Gastrocnemius medialis (tissue), 4 donors: Measurements from ENCODE around the gene DSN1.

Source experiments
- POLR2A ChIP-seq, 2 donors: fragments of 450-650 bp; IDR thresholded peaks; one replicate each; pipeline ENCODE4 v1.6.1; 2017; ENCODE audit warnings: antibody characterized with exemption in 2 of 2, mild to moderate bottlenecking in 2 of 2, moderate library complexity in 2 of 2
- TF ChIP-seq, protein P1 (sequence below), 5 experiments: fragments of 450-650 bp in 3 of 5; fragments of 200-600 bp in 2 of 5; sonication (generic) in 2 of 5; IDR thresholded peaks in 4 of 5; conservative IDR thresholded peaks in 1 of 5; 1 replicate in 4 of 5; 2 replicates in 1 of 5; pipeline ENCODE4 v1.5.1; 2016 to 2019; ENCODE audit warnings: antibody characterized with exemption in 5 of 5, mild to moderate bottlenecking in 3 of 5, moderate library complexity in 3 of 5

DNA sequence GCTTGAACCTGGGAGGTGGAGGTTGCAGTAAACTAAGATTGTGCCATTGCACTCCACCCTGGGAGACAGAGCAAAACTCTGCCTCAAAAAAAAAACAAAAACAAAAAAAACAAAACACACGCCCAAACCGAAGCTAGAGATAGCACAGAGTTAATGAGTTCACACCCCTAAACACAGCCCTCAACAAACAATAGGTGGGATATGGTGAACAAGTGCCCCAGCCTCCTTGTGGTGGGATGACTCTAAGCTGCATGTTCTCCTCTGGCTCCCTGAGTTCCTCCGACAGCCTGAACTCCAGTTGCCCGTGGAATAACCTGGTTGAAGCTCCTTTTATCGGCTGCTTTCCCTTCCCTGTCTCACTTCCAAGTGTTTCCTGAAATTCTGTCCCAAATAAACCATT lies 22.1 kb upstream of the DSN1 start:
- TF ChIP-seq, protein P1, sequence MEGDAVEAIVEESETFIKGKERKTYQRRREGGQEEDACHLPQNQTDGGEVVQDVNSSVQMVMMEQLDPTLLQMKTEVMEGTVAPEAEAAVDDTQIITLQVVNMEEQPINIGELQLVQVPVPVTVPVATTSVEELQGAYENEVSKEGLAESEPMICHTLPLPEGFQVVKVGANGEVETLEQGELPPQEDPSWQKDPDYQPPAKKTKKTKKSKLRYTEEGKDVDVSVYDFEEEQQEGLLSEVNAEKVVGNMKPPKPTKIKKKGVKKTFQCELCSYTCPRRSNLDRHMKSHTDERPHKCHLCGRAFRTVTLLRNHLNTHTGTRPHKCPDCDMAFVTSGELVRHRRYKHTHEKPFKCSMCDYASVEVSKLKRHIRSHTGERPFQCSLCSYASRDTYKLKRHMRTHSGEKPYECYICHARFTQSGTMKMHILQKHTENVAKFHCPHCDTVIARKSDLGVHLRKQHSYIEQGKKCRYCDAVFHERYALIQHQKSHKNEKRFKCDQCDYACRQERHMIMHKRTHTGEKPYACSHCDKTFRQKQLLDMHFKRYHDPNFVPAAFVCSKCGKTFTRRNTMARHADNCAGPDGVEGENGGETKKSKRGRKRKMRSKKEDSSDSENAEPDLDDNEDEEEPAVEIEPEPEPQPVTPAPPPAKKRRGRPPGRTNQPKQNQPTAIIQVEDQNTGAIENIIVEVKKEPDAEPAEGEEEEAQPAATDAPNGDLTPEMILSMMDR (IDR thresholded peaks at IDR 0.05 in 4 of 5, conservative IDR thresholded peaks at IDR 0.05 in 1 of 5) = no peak
- TF ChIP-seq POLR2A (IDR thresholded peaks at IDR 0.05) = no peak
